GM12891 (cell line): ENCODE data around the gene SLC7A9.

Source experiments
- POLR2A ChIP-seq: IDR thresholded peaks from 2 replicates; pipeline ENCODE4 v1.6.1; 2011; ENCODE audit warnings: low read depth, low read length, control low read depth
- TAF1 ChIP-seq: IDR thresholded peaks from 2 replicates; pipeline ENCODE4 v1.6.1; 2011; ENCODE audit warnings: low read depth, low read length, control low read depth

GRCh38 chr19:32874605-32875004 is 5.0 kb upstream of the SLC7A9 start:
- TF ChIP-seq TAF1 (no peak), POLR2A (no peak)
